Measurements from ENCODE around the gene CIRBP. TPM values are rescaled to one million over a fixed set of nuclear protein-coding genes. Genes with fewer than 3 reads are reported as not detected.
A peak's percentile ranks its signal among the peaks of the same experiment; 100 is the strongest.

The CIRBP gene
- total and polyA plus RNA-seq, 2 of the 13 experiments (the other 11 are each of a cell fraction or from before 2014, with no cell fraction given) = 133 to 140 TPM

- WGBS (ENCODE audit: low lambda C conversion rate) = 99% methylated on average over 10 of the region's 24 CpGs
- no peak for DNase-seq (ENCODE audit: low spot score)
- intact Hi-C loops (cut with micrococcal nuclease; ENCODE audit: unreplicated experiment) = no loop called here
- Histone ChIP-seq H3K4me2 (ENCODE audit: low read depth, low read length) (no peak overlapping the region), H3K36me3 (replicated peaks in 1 of 2; ENCODE audit: control insufficient read depth in 1 of 2, insufficient read depth in 2 of 2, low read length in 2 of 2) (peaks cover 0 to 2% of the 10 kb centered on the region in 2 experiments; a peak in 2 of 5 replicates), H3K9me3 (ENCODE audit: low read length) (no peaks in the 10 kb centered on the region), H2AFZ (ENCODE audit: low read length) (no peak overlapping the region), H3K4me3 (replicated peaks in 1 of 3; ENCODE audit: insufficient read depth in 1 of 3, low read depth in 2 of 3, low read length in 3 of 3) (no peak overlapping the region), H3K9ac (ENCODE audit: insufficient read depth, low read depth, low read length) (no peak overlapping the region), H3K27me3 (ENCODE audit: control insufficient read depth in 1 of 2, insufficient read depth in 2 of 2, low read length in 2 of 2) (no peaks in the 10 kb centered on the region), H3K27ac (ENCODE audit: extremely low read length, insufficient read depth, low read length) (no peak overlapping the region), H3K79me2 (ENCODE audit: insufficient read depth, low read length) (peaks cover 6% of the 10 kb centered on the region), H3K4me1 (ENCODE audit: insufficient read depth, low read length) (peaks cover 13% of the 10 kb centered on the region), H4K20me1 (ENCODE audit: insufficient read depth, low read length) (no peaks in the 10 kb centered on the region)
- no TSS peak for BruUV-seq (replicated peaks)
- ATAC-seq = no peak
- POLR2A ChIA-PET = no interaction called here
- FAIRE-seq = no peak
- CTCF ChIA-PET (ENCODE audit: low intra/inter-chr PET ratio, low total read pairs) = no interaction called here
- TF ChIP-seq SKIL (CRISPR knock-in tag; IDR thresholded peaks at IDR 0.05; ENCODE audit: borderline replicate concordance) (no peak), AGO2 (optimal IDR thresholded peaks at IDR 0.05; ENCODE audit: low read depth, low read length) (peak; percentile 32)
- TF ChIP-seq, protein P1, sequence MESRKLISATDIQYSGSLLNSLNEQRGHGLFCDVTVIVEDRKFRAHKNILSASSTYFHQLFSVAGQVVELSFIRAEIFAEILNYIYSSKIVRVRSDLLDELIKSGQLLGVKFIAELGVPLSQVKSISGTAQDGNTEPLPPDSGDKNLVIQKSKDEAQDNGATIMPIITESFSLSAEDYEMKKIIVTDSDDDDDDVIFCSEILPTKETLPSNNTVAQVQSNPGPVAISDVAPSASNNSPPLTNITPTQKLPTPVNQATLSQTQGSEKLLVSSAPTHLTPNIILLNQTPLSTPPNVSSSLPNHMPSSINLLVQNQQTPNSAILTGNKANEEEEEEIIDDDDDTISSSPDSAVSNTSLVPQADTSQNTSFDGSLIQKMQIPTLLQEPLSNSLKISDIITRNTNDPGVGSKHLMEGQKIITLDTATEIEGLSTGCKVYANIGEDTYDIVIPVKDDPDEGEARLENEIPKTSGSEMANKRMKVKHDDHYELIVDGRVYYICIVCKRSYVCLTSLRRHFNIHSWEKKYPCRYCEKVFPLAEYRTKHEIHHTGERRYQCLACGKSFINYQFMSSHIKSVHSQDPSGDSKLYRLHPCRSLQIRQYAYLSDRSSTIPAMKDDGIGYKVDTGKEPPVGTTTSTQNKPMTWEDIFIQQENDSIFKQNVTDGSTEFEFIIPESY (CRISPR knock-in tag; IDR thresholded peaks at IDR 0.05) = no peak
- in situ Hi-C loops (cut with HindIII; ENCODE audit: extremely low pct_ligation_motif_present, low pct_unique_long_range_greater_than_20kb) = no loop called here
Measured at GRCh38 chr19:1296575-1297271, 27.6 kb downstream of the CIRBP start.

All from HepG2 (cell line).